HG03108 (cell line): ENCODE measurements around the gene PLLP.
A peak's percentile ranks its signal among the peaks of the same experiment; 100 is the strongest.

ENCODE experiments used
- ATAC-seq: cut with Tn5 transposase; IDR thresholded peaks from one replicate; pipeline ENCODE4 v1.9.1; 2021; ENCODE audit warnings: moderate library complexity; ENCODE audit not compliant: unreplicated experiment

The PLLP gene

GRCh38 chr16:57303021-57303909 lies 18.8 kb upstream of the PLLP start:
- ATAC-seq: no peak

- no peak for ATAC-seq
Measured at GRCh38 chr16:57301126-57301817, 16.8 kb upstream of the PLLP start.

- ATAC-seq: peak; percentile 83
Measured at GRCh38 chr16:57300387-57301125, 16.1 kb upstream of the PLLP start.

- ATAC-seq: peak; percentile 37
Measured at GRCh38 chr16:57299719-57300386, 15.4 kb upstream of the PLLP start.

- ATAC-seq: peak; percentile 18
Measured at GRCh38 chr16:57299009-57299718, 14.7 kb upstream of the PLLP start.

GRCh38 chr16:57297856-57298255 lies 13.4 kb upstream of the PLLP start:
- no peak for ATAC-seq

GRCh38 chr16:57289391-57290257 lies 5.2 kb upstream of the PLLP start:
- ATAC-seq: no peak

- no peak for ATAC-seq
Measured at GRCh38 chr16:57285379-57285778, 907 bp upstream of the PLLP start.

GRCh38 chr16:57284952-57285363 lies 486 bp upstream of the PLLP start:
- ATAC-seq: no peak

- no peak for ATAC-seq
Measured at GRCh38 chr16:57283959-57284208, 588 bp downstream of the PLLP start.

- ATAC-seq: no peak
Measured at GRCh38 chr16:57283214-57283958, 1.1 kb downstream of the PLLP start.

- no peak for ATAC-seq
Measured at GRCh38 chr16:57282510-57283213, 1.8 kb downstream of the PLLP start.

GRCh38 chr16:57281791-57282190 lies 2.7 kb downstream of the PLLP start:
- no peak for ATAC-seq

- ATAC-seq: no peak
Measured at GRCh38 chr16:57279780-57280638, 4.5 kb downstream of the PLLP start.

- no peak for ATAC-seq
Measured at GRCh38 chr16:57278494-57278893, 6.0 kb downstream of the PLLP start.

GRCh38 chr16:57277586-57277985 lies 6.9 kb downstream of the PLLP start:
- ATAC-seq: no peak

GRCh38 chr16:57276596-57276995 lies 7.9 kb downstream of the PLLP start:
- no peak for ATAC-seq
